GM12891 (cell line): ENCODE data around the gene ACSS1.

ENCODE experiments used
- PAX5 ChIP-seq: IDR thresholded peaks from 2 replicates; pipeline ENCODE4 v1.6.1; 2011; ENCODE audit warnings: low read length, moderate library complexity, mild to moderate bottlenecking; ENCODE audit not compliant: insufficient read depth, severe bottlenecking
- POLR2A ChIP-seq: IDR thresholded peaks from 2 replicates; pipeline ENCODE4 v1.6.1; 2011; ENCODE audit warnings: low read depth, low read length, control low read depth
- POLR2AphosphoS5 ChIP-seq: IDR thresholded peaks from 2 replicates; pipeline ENCODE4 v1.6.1; 2011; ENCODE audit warnings: low read depth, low read length, control low read depth
- POU2F2 ChIP-seq: IDR thresholded peaks from 2 replicates; pipeline ENCODE4 v1.6.1; 2011; ENCODE audit warnings: low read depth, mild to moderate bottlenecking, control low read depth, low read length, moderate library complexity
- TAF1 ChIP-seq: IDR thresholded peaks from 2 replicates; pipeline ENCODE4 v1.6.1; 2011; ENCODE audit warnings: low read depth, low read length, control low read depth

DNA sequence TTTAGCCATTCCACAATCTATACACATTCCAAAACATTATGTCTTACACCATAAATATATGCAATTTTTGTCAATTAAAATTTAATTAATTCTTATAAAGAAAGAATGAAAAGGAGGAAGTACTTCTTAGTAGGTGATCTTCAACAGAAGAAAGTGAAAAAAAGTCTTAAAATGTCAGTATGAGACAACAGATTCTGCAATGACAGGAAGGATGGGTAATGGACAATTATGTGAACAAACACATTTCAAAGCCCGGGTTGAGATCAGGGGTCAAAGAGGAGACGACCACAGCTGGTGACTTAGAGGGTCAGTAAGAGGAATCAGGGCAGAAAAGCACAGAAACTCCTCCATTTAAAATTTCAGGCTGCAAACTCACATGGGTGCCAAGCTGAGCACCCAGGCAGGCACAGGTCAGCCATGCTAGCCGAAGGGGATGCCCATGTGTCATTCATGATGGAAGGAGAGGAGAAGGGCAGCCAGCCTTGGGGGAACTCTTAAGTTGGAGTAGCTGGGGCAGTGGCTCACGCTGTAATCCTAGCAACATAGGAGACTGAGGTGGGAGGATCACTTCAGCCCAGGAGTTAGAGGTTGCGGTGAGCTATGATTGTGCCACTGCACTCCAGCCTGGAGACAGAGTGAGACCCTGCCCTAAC, 13.0 kb upstream of the ACSS1 start:
- TF ChIP-seq POLR2A (no peak), POLR2AphosphoS5 (no peak), PAX5 (no peak), POU2F2 (no peak), TAF1 (no peak)
